ENCODE results near the gene RAPGEF4. TPM values are rescaled to one million over a fixed set of nuclear protein-coding genes. Genes with fewer than 3 reads are reported as not detected.

Gene RAPGEF4
- total RNA-seq, 1 experiment from 2014 or later = not detected

DNA sequence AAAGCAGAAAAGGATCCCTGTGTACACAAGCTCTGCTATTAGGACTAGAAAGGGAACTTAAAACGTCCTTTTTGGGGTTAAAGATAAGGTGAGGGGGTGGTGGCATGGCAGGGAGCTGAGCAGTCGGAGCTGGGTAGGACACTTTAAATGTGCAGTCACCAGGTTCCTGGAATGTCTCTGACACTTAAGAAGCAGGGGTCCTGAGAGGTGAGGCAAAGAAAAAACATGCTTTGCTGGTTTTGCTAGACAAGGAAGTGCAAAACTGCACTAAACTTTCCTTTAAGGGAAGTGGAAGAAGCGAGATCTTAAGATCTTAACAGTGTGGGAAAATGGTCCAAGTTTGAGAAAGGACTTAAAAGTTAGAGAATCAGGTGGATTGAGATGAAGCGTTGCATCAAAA, 240.5 kb downstream of the RAPGEF4 start:
- no peaks in the 10 kb centered on the region for H3K36me3 ChIP-seq (ENCODE audit: low read depth)
- peak overlapping the region; percentile 40 for H3K4me2 ChIP-seq
- peak overlapping the region; percentile 35 for H3K27ac ChIP-seq
- intact Hi-C loops (cut with micrococcal nuclease; ENCODE audit: unreplicated experiment) = loop anchor here (1.0 to 10.0 kb wide), 3 partner anchors 21 to 99 kb away; partner anchors contain the start of gene MAP3K20
- H3K4me1 ChIP-seq (replicated peaks; ENCODE audit: insufficient read depth) = peaks cover 16% of the 10 kb centered on the region
- no peak for TF ChIP-seq EZH2 (IDR thresholded peaks at IDR 0.05; ENCODE audit: low read depth)
- TF ChIP-seq, protein P1, sequence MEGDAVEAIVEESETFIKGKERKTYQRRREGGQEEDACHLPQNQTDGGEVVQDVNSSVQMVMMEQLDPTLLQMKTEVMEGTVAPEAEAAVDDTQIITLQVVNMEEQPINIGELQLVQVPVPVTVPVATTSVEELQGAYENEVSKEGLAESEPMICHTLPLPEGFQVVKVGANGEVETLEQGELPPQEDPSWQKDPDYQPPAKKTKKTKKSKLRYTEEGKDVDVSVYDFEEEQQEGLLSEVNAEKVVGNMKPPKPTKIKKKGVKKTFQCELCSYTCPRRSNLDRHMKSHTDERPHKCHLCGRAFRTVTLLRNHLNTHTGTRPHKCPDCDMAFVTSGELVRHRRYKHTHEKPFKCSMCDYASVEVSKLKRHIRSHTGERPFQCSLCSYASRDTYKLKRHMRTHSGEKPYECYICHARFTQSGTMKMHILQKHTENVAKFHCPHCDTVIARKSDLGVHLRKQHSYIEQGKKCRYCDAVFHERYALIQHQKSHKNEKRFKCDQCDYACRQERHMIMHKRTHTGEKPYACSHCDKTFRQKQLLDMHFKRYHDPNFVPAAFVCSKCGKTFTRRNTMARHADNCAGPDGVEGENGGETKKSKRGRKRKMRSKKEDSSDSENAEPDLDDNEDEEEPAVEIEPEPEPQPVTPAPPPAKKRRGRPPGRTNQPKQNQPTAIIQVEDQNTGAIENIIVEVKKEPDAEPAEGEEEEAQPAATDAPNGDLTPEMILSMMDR (conservative IDR thresholded peaks at IDR 0.05) = no peak
- ChIA-PET POLR2A (ENCODE audit: unreplicated experiment) (interaction anchor here (0.6 kb wide), 1 partner anchor 1086 kb away, joined by 3 read pairs; no protein-coding TSS in a partner anchor), CTCF (interaction anchor here (0.6 to 2.0 kb wide), 2 partner anchors 18 to 45 kb away, joined by 3 to 5 read pairs; no protein-coding TSS in a partner anchor)
- H3K9me3 ChIP-seq (ENCODE audit: insufficient read depth, low read depth) = no peaks in the 10 kb centered on the region
- DNase-seq = peak; percentile 42 to 90
- no peaks in the 10 kb centered on the region for H3K27me3 ChIP-seq (ENCODE audit: insufficient read depth, low read depth)
- H3K79me2 ChIP-seq (ENCODE audit: low read depth) = no peaks in the 10 kb centered on the region
- H3K9me2 ChIP-seq (ENCODE audit: insufficient read depth) = no peaks in the 10 kb centered on the region
- no peaks in the 10 kb centered on the region for H3F3A ChIP-seq (ENCODE audit: insufficient read depth, low read depth)
- H3K4me3 ChIP-seq = no peak overlapping the region
- BruUV-seq (replicated peaks) = no TSS peak
- peak overlapping the region; percentile 23; the same call in 1 of the 2 replicates for H2AFZ ChIP-seq
- no peaks in the 10 kb centered on the region for H4K20me1 ChIP-seq (ENCODE audit: insufficient read depth)

DNA sequence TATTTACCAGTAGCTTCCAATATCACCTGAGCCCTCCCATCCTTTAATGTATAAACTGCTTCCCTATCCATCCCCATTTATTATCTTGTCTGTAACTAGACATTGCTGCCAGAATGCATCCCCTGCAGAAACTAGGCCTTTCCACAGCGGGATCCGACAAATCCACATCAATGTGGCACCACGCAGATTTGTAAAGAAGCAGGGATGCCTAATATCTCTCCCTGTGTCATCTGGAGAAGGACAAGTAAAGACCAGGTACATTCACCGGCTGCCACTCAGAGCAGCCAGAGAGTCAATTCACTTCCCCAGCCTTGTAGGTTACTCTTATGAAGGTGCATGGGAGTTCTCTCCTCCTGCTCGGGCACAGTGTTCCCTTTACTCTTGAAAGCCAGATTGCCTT, 241.2 kb downstream of the RAPGEF4 start:
- Histone ChIP-seq H3K27me3 (ENCODE audit: insufficient read depth, low read depth) (no peaks in the 10 kb centered on the region), H3K4me3 (no peak overlapping the region), H3K4me2 (no peak overlapping the region; the same call in 1 of the 2 replicates), H3K9me3 (ENCODE audit: insufficient read depth, low read depth) (no peaks in the 10 kb centered on the region), H2AFZ (no peak overlapping the region), H3K27ac (peak overlapping the region; percentile 35; the same call in 1 of the 2 replicates), H3K79me2 (ENCODE audit: low read depth) (no peaks in the 10 kb centered on the region), H3K36me3 (ENCODE audit: low read depth) (no peaks in the 10 kb centered on the region), H3K4me1 (replicated peaks; ENCODE audit: insufficient read depth) (peaks cover 16% of the 10 kb centered on the region), H4K20me1 (ENCODE audit: insufficient read depth) (no peaks in the 10 kb centered on the region), H3F3A (ENCODE audit: insufficient read depth, low read depth) (no peaks in the 10 kb centered on the region), H3K9me2 (ENCODE audit: insufficient read depth) (no peaks in the 10 kb centered on the region)
- no peak for DNase-seq
- ChIA-PET CTCF (interaction anchor here (2.0 kb wide), 1 partner anchor 45 kb away, joined by 5 read pairs; no protein-coding TSS in a partner anchor), POLR2A (ENCODE audit: unreplicated experiment) (no interaction called here)
- TF ChIP-seq, protein P1 (conservative IDR thresholded peaks at IDR 0.05) = no peak
- no peak for TF ChIP-seq EZH2 (IDR thresholded peaks at IDR 0.05; ENCODE audit: low read depth)
- no TSS peak for BruUV-seq (replicated peaks)
- intact Hi-C loops (cut with micrococcal nuclease; ENCODE audit: unreplicated experiment) = loop anchor here (1.0 to 10.0 kb wide), 3 partner anchors 20 to 98 kb away; partner anchors contain the start of gene MAP3K20

DNA sequence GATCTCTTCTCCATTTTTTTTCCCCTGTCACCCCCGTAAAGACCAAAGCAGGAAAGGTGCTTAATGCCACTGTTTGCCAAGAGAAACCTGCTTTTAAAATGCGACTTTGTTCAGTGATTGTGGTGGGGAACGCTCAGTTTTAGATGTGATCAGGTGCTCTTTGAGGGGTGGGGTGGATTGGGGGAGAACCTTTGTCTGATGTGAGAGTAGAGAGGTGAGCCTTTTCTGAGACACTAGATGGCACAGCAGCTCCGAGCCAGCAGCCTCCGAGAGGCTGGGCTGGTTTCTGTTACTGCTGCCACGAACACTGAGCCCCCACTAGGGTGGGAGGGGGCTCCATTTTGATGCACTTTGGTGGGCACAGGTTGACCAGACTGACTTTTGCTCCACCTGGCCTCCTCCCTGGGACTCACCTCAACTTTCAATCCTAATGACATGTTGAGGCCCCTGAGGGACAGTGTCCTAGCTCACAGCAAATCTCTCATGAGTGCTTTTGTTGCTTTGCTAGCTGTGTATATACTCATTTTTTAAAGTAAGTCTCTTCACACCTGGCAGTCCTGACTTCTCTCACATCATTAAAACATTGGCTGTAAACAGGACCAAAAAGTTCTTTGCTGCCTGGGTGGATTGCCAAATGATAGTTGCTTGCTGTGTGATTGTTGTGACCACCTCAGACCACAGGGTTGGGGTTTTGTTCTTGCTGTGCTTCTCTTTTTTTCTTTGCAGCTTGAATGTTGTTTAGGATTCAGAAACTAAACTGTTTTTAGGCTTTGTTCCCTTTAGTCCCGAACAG, 241.8 kb downstream of the RAPGEF4 start:
- H2AFZ ChIP-seq = no peak overlapping the region
- no peak overlapping the region for H3K4me3 ChIP-seq
- no peaks in the 10 kb centered on the region for H3K36me3 ChIP-seq (ENCODE audit: low read depth)
- TF ChIP-seq, protein P1 (conservative IDR thresholded peaks at IDR 0.05) = no peak
- TF ChIP-seq EZH2 (IDR thresholded peaks at IDR 0.05; ENCODE audit: low read depth) = no peak
- H4K20me1 ChIP-seq (ENCODE audit: insufficient read depth) = no peaks in the 10 kb centered on the region
- H3K27me3 ChIP-seq (ENCODE audit: insufficient read depth, low read depth) = no peaks in the 10 kb centered on the region
- no peaks in the 10 kb centered on the region for H3K79me2 ChIP-seq (ENCODE audit: low read depth)
- no peaks in the 10 kb centered on the region for H3K9me3 ChIP-seq (ENCODE audit: insufficient read depth, low read depth)
- no peak overlapping the region for H3K4me2 ChIP-seq
- intact Hi-C loops (cut with micrococcal nuclease; ENCODE audit: unreplicated experiment) = loop anchor here (2.0 to 10.0 kb wide), 2 partner anchors 19 to 97 kb away; partner anchors contain the start of gene MAP3K20
- no TSS peak for BruUV-seq (replicated peaks)
- no peak overlapping the region for H3K27ac ChIP-seq
- CTCF ChIA-PET = interaction anchor here (2.0 kb wide), 1 partner anchor 44 kb away, joined by 5 read pairs; no protein-coding TSS in a partner anchor
- DNase-seq = no peak
- H3K9me2 ChIP-seq (ENCODE audit: insufficient read depth) = no peaks in the 10 kb centered on the region
- POLR2A ChIA-PET (ENCODE audit: unreplicated experiment) = no interaction called here
- peaks cover 16% of the 10 kb centered on the region for H3K4me1 ChIP-seq (replicated peaks; ENCODE audit: insufficient read depth)
- no peaks in the 10 kb centered on the region for H3F3A ChIP-seq (ENCODE audit: insufficient read depth, low read depth)
